Colonic mucosa (tissue), 4 donors: ENCODE measurements around the gene MKKS. TPM values are rescaled to one million over a fixed set of nuclear protein-coding genes. Genes with fewer than 3 reads are reported as not detected.

Experiments used
- DNase-seq: peaks from one replicate; pipeline ENCODE4 v3.0.0-alpha.2; 2020
- H3K27ac ChIP-seq: fragments of 200-600 bp; one replicate; pipeline ENCODE4 v1.8.0; 2021
- H3K27me3 ChIP-seq: fragments of 200-600 bp; one replicate; pipeline ENCODE4 v1.8.0; 2021
- H3K36me3 ChIP-seq: fragments of 200-600 bp; one replicate; pipeline ENCODE4 v1.8.0; 2021
- H3K4me1 ChIP-seq: fragments of 200-600 bp; one replicate; pipeline ENCODE4 v1.8.0; 2021; ENCODE audit warnings: mild to moderate bottlenecking
- H3K4me3 ChIP-seq: fragments of 200-600 bp; one replicate; pipeline ENCODE4 v1.8.0; 2021
- H3K9ac ChIP-seq, 2 donors: one replicate each; pipeline ENCODE4 v1.7.0; 2013; ENCODE audit warnings: control low read depth in 2 of 2, low read depth in 2 of 2, low read length in 2 of 2
- H3K9me3 ChIP-seq: fragments of 200-600 bp; one replicate; pipeline ENCODE4 v1.8.0; 2021
- CTCF ChIP-seq: fragments of 200-600 bp; IDR thresholded peaks from one replicate; pipeline ENCODE4 v1.8.0; 2022; ENCODE audit warnings: antibody characterized with exemption, mild to moderate bottlenecking
- intact Hi-C: fragments of 100-400 bp; cut with DNase I; formaldehyde crosslinking; loops from one replicate; pipeline ENCODE4 v1.14.1; 2022
- total RNA-seq, 2 donors: library from RNA; stranded (reverse); fragmentation: NEBNext Ultra II Directional in 1 of 2; extraction: Animal tissue kit (Norgen Biotek cat#: 25700) in 1 of 2; gene quantifications; one replicate each; pipeline ENCODE4 v1.2.1, GENCODE V29; 2021
- donor health status: healthy.
- donor health status: DM: no; HTN: no; CAD: no.
- donor health status: DM: no; HTN: no; CAD: no.

The MKKS gene
- total RNA-seq, 2 donors from 2014 or later = 22.6 to 24.9 TPM

- DNase-seq = no peak
- Histone ChIP-seq H3K4me1 (no peaks in the 10 kb centered on the region), H3K9ac (no peak overlapping the region), H3K4me3 (no peak overlapping the region), H3K9me3 (no peaks in the 10 kb centered on the region), H3K27ac (no peak overlapping the region), H3K27me3 (no peaks in the 10 kb centered on the region), H3K36me3 (no peaks in the 10 kb centered on the region)
- no peak for TF ChIP-seq CTCF
- intact Hi-C loops = no loop called here
These were observed 20.2 kb upstream of the MKKS start for GRCh38 chr20:10454151-10454750.

DNA sequence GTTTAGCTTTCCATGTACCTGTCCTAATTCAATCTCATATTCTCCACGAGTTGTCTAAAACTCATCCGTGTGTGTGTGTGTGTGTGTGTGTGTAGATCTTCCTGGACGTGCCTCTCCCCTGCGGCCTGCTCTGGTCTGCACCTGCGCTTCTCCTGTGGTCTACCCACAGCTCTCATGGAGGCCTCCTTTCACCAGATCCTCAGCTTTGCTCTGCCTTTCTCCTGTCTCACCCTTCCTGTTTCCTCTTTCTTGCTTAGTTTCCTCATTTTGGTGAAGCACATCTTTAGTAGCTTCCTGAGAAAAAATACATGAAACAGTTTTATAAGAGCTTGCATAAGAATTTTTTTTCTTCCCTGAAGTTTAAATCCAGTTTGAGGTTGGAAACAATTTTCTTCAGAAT lies 19.2 kb upstream of the MKKS start:
- Histone ChIP-seq H3K9me3 (no peaks in the 10 kb centered on the region), H3K4me1 (no peaks in the 10 kb centered on the region), H3K4me3 (no peak overlapping the region), H3K9ac (no peak overlapping the region), H3K27me3 (no peaks in the 10 kb centered on the region), H3K27ac (no peak overlapping the region), H3K36me3 (no peaks in the 10 kb centered on the region)
- TF ChIP-seq CTCF = no peak
- DNase-seq = no peak
- intact Hi-C loops = no loop called here

DNA sequence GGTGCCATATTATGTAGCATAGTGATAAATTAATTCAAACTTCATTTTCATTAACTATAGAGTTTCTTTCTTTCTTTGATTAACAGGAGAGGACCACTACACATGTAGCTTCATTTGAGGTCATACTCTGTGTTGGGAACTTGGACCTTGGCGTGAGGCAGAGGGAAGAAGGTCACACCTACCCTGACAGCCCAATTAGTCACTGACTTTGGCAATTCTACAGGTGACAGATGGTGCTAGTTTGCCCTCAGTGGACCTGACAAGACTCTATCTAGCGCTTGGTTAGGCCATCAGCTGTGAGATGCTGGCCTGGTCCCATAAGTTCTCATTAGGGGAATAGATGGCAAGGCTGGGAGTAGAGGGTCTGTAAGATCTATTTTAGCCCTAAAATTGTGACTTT lies 15.2 kb upstream of the MKKS start:
- Histone ChIP-seq H3K27me3 (no peaks in the 10 kb centered on the region), H3K4me3 (no peak overlapping the region), H3K4me1 (no peaks in the 10 kb centered on the region), H3K9ac (no peak overlapping the region), H3K27ac (no peak overlapping the region), H3K36me3 (no peaks in the 10 kb centered on the region), H3K9me3 (no peaks in the 10 kb centered on the region)
- intact Hi-C loops = no loop called here
- DNase-seq = no peak
- no peak for TF ChIP-seq CTCF

GRCh38 chr20:10448270-10449156 lies 14.5 kb upstream of the MKKS start:
- no peak overlapping the region for H3K27ac ChIP-seq
- no peaks in the 10 kb centered on the region for H3K27me3 ChIP-seq
- H3K9me3 ChIP-seq = no peaks in the 10 kb centered on the region
- no peak overlapping the region for H3K4me3 ChIP-seq
- H3K36me3 ChIP-seq = no peaks in the 10 kb centered on the region
- intact Hi-C loops = no loop called here
- no peak for DNase-seq
- H3K9ac ChIP-seq = no peak overlapping the region
- no peak for TF ChIP-seq CTCF
- H3K4me1 ChIP-seq = no peaks in the 10 kb centered on the region

DNA sequence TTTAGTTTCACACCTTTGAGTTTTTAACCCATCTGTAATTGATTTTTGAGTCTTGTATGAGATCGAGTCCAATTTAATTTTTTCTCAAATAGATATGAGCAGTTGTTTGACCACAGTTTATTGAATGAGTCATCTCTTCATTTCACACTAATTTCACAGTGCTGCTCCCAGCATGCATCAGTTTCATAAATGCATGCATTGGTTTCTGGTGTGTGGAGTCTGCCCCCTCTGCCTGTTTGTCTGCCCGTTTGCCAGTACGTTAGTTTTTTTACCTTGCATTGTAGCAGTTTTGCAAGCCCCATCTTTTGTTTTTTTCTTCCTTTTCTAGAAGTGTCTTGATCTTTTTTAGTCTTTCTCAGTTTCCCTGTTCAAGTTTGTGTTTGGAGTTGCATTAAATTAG lies 13.0 kb upstream of the MKKS start:
- TF ChIP-seq CTCF = no peak
- Histone ChIP-seq H3K27me3 (no peaks in the 10 kb centered on the region), H3K9ac (no peak overlapping the region), H3K36me3 (no peaks in the 10 kb centered on the region), H3K4me1 (no peaks in the 10 kb centered on the region), H3K9me3 (no peaks in the 10 kb centered on the region), H3K27ac (no peak overlapping the region), H3K4me3 (no peak overlapping the region)
- intact Hi-C loops = no loop called here
- DNase-seq = peak; percentile 65
